B cell (primary cell): ENCODE data around the gene SMARCD1.

ENCODE experiments used
- EZH2 ChIP-seq: IDR thresholded peaks from 2 replicates; pipeline ENCODE4 v1.6.1; 2012; ENCODE audit warnings: borderline replicate concordance, low read depth, mild to moderate bottlenecking, moderate library complexity, low read length; ENCODE audit not compliant: insufficient read depth, poor library complexity, severe bottlenecking
- TF ChIP-seq, protein P1 (sequence below): fragments of 200-600 bp; IDR thresholded peaks from one replicate; pipeline ENCODE4 v1.8.0; 2022; ENCODE audit warnings: antibody characterized with exemption, mild to moderate bottlenecking

DNA sequence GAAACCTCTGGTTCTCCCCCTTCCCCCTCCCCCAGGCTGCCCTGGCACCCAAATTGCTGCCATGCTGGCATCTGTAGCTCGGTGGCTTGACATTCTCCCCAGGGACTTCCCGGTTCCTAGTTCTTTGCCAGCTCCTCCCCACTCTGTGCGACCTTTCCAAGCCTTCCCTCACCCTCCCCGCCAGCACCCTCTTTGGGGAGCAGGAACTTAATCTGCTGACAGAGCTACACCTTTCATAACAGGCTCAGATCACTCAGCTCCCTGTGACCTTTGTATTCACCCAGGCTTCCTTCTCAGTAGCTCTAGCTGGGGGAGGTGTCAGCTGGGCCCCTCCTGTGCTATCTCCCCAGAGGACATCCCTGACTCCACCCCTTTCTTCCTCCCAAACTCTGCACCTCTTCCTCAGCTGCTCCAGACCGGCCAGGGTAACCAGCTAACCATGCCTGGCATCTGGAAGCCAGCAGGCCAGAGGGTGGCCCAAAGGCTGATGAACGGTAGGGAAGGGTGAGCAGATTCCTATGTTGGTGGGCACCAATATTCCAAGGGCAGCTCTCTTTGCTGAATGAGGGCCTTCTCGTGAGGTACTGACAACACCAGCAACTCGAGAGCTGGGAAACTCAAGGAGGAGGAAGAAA lies 25.1 kb downstream of the SMARCD1 start:
- TF ChIP-seq, protein P1, sequence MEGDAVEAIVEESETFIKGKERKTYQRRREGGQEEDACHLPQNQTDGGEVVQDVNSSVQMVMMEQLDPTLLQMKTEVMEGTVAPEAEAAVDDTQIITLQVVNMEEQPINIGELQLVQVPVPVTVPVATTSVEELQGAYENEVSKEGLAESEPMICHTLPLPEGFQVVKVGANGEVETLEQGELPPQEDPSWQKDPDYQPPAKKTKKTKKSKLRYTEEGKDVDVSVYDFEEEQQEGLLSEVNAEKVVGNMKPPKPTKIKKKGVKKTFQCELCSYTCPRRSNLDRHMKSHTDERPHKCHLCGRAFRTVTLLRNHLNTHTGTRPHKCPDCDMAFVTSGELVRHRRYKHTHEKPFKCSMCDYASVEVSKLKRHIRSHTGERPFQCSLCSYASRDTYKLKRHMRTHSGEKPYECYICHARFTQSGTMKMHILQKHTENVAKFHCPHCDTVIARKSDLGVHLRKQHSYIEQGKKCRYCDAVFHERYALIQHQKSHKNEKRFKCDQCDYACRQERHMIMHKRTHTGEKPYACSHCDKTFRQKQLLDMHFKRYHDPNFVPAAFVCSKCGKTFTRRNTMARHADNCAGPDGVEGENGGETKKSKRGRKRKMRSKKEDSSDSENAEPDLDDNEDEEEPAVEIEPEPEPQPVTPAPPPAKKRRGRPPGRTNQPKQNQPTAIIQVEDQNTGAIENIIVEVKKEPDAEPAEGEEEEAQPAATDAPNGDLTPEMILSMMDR, result no peak
- TF ChIP-seq EZH2, result no peak
